Measurements from ENCODE around the gene LIPT2. TPM values are rescaled to one million over a fixed set of nuclear protein-coding genes. Genes with fewer than 3 reads are reported as not detected.

Gene LIPT2
- total RNA-seq, 4 donors from 2014 or later, result 4.0 to 10.9 (median 8.1) TPM

DNA sequence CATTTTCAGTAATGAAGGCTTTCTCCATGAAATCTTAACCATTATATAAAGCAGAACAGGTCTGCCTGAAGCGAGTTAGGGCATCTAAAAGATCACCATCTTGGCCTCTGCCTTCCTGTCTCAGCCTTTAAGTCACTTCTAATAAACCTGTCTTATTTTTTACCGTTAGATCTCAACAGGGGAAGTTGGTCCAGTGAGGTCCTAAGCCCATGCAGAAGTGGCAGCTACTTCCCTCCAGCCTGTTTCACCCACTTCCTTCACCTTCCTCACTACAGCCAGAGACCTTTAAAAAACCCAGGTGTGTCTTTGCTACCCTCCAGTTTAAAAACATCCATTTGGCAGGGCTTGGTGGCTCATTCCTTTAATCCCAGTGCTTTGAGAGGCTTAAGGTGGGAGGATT is 14.1 kb upstream of the LIPT2 start:
- intact Hi-C loops (cut with DNase I; ENCODE audit: low total_unique reads), result no loop called here
- DNase-seq (ENCODE audit: low spot score in 2 of 2), result no peak
- 58 to 61% methylated on average over 2 of the region's 2 CpGs for WGBS, 2 donors
- TF ChIP-seq, protein P1, sequence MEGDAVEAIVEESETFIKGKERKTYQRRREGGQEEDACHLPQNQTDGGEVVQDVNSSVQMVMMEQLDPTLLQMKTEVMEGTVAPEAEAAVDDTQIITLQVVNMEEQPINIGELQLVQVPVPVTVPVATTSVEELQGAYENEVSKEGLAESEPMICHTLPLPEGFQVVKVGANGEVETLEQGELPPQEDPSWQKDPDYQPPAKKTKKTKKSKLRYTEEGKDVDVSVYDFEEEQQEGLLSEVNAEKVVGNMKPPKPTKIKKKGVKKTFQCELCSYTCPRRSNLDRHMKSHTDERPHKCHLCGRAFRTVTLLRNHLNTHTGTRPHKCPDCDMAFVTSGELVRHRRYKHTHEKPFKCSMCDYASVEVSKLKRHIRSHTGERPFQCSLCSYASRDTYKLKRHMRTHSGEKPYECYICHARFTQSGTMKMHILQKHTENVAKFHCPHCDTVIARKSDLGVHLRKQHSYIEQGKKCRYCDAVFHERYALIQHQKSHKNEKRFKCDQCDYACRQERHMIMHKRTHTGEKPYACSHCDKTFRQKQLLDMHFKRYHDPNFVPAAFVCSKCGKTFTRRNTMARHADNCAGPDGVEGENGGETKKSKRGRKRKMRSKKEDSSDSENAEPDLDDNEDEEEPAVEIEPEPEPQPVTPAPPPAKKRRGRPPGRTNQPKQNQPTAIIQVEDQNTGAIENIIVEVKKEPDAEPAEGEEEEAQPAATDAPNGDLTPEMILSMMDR (IDR thresholded peaks at IDR 0.05), result no peak
- no peak for TF ChIP-seq POLR2A (IDR thresholded peaks at IDR 0.05)
- H3K4me3 ChIP-seq (ENCODE audit: low read depth, poor library complexity, severe bottlenecking), result no peak overlapping the region

GRCh38 chr11:74506823-74507222 is 13.3 kb upstream of the LIPT2 start:
- WGBS, 2 donors, result 83 to 91% methylated on average over 1 of the region's 1 CpG
- TF ChIP-seq, protein P1 (IDR thresholded peaks at IDR 0.05), result no peak
- TF ChIP-seq POLR2A (IDR thresholded peaks at IDR 0.05), result no peak
- no peak for DNase-seq (ENCODE audit: low spot score in 2 of 2)
- intact Hi-C loops (cut with DNase I; ENCODE audit: low total_unique reads), result no loop called here
- no peak overlapping the region for H3K4me3 ChIP-seq (ENCODE audit: low read depth, poor library complexity, severe bottlenecking)

- no peak for DNase-seq (ENCODE audit: low spot score in 2 of 2)
- 86 to 89% methylated on average over 4 of the region's 4 CpGs for WGBS, 2 donors
- H3K4me3 ChIP-seq (ENCODE audit: low read depth, poor library complexity, severe bottlenecking), result no peak overlapping the region
- TF ChIP-seq, protein P1 (IDR thresholded peaks at IDR 0.05), result no peak
- no peak for TF ChIP-seq POLR2A (IDR thresholded peaks at IDR 0.05)
- intact Hi-C loops (cut with DNase I; ENCODE audit: low total_unique reads), result no loop called here
Observed at GRCh38 chr11:74505911-74506310, 12.4 kb upstream of the LIPT2 start.

DNA sequence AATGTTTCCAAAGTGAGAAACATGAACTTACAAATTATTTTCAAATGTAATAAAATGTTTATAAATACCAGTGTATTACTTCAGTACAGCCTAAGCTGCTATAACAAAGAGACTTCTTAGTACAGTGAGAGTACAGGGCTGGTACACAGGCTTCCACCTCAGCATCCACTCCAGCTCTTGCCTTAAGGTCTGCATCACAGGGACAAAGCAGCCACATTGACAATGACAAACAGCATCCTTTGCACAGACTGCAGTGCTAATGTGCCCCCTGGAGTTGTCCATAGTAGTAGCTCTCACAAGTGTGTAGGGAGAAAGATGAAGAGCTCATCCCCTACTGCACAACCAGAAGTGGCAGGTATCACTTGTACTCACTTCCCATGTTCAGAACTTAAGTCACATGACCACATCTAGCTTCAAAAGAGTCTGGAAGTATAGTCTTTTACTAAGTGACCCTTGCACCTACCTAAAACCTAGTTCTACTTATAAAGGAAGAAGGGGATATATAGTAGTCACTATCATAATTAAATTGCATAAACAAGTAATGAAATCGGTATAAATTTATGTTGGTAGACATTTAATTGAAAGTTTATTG is 10.7 kb upstream of the LIPT2 start:
- 80 to 88% methylated on average over 1 of the region's 1 CpG for WGBS, 2 donors
- no peak overlapping the region for H3K4me3 ChIP-seq (ENCODE audit: low read depth, poor library complexity, severe bottlenecking)
- intact Hi-C loops (cut with DNase I; ENCODE audit: low total_unique reads), result no loop called here
- TF ChIP-seq, protein P1 (IDR thresholded peaks at IDR 0.05), result no peak
- no peak for TF ChIP-seq POLR2A (IDR thresholded peaks at IDR 0.05)
- DNase-seq (ENCODE audit: low spot score in 2 of 2), result no peak

GRCh38 chr11:74494916-74495315 is 1.4 kb upstream of the LIPT2 start:
- WGBS, 2 donors, result 79 to 84% methylated on average over 1 of the region's 1 CpG
- DNase-seq (ENCODE audit: low spot score in 2 of 2), result no peak
- TF ChIP-seq, protein P1 (IDR thresholded peaks at IDR 0.05), result no peak
- no peak for TF ChIP-seq POLR2A (IDR thresholded peaks at IDR 0.05)
- no peak overlapping the region for H3K4me3 ChIP-seq (ENCODE audit: low read depth, poor library complexity, severe bottlenecking)
- intact Hi-C loops (cut with DNase I; ENCODE audit: low total_unique reads), result no loop called here

Measured in lower leg skin (tissue), 4 donors.